ENCODE data around the gene TUBGCP3.

TUBGCP3 gene

GRCh38 chr13:112479389-112479788 is 108.6 kb downstream of the TUBGCP3 start:
- TF ChIP-seq CTCF (conservative IDR thresholded peaks at IDR 0.05; ENCODE audit: low read length), result no peak
- H3K4me3 ChIP-seq (ENCODE audit: low read length), result no peak overlapping the region
- no peak for DNase-seq (ENCODE audit: low read depth)

GRCh38 chr13:112477070-112477619 is 110.8 kb downstream of the TUBGCP3 start:
- no peak overlapping the region for H3K4me3 ChIP-seq (ENCODE audit: low read length)
- DNase-seq (ENCODE audit: low read depth), result no peak
- no peak for TF ChIP-seq CTCF (conservative IDR thresholded peaks at IDR 0.05; ENCODE audit: low read length)

- DNase-seq (ENCODE audit: low read depth), result no peak
- no peak overlapping the region for H3K4me3 ChIP-seq (ENCODE audit: low read length)
- no peak for TF ChIP-seq CTCF (conservative IDR thresholded peaks at IDR 0.05; ENCODE audit: low read length)
Measured at GRCh38 chr13:112475889-112476288, 112.1 kb downstream of the TUBGCP3 start.

- H3K4me3 ChIP-seq (ENCODE audit: low read length), result no peak overlapping the region
- no peak for TF ChIP-seq CTCF (conservative IDR thresholded peaks at IDR 0.05; ENCODE audit: low read length)
- no peak for DNase-seq (ENCODE audit: low read depth)
Measured at GRCh38 chr13:112474869-112475268, 113.1 kb downstream of the TUBGCP3 start.

- no peak for DNase-seq (ENCODE audit: low read depth)
- TF ChIP-seq CTCF (conservative IDR thresholded peaks at IDR 0.05; ENCODE audit: low read length), result no peak; the same call in 1 of the 2 replicates
- H3K4me3 ChIP-seq (ENCODE audit: low read length), result no peak overlapping the region
Measured at GRCh38 chr13:112473818-112474217, 114.1 kb downstream of the TUBGCP3 start.

GRCh38 chr13:112469071-112469745 is 118.7 kb downstream of the TUBGCP3 start:
- TF ChIP-seq CTCF (conservative IDR thresholded peaks at IDR 0.05; ENCODE audit: low read length), result no peak
- H3K4me3 ChIP-seq (ENCODE audit: low read length), result no peak overlapping the region
- no peak for DNase-seq (ENCODE audit: low read depth)

GRCh38 chr13:112468069-112468468 is 119.9 kb downstream of the TUBGCP3 start:
- DNase-seq (ENCODE audit: low read depth), result no peak
- H3K4me3 ChIP-seq (ENCODE audit: low read length), result no peak overlapping the region
- TF ChIP-seq CTCF (conservative IDR thresholded peaks at IDR 0.05; ENCODE audit: low read length), result no peak
